Erythroblast (primary cell): ENCODE results near the gene KLHL1.

ENCODE experiments used
- GATA1 ChIP-seq: IDR thresholded peaks from 2 replicates; pipeline ENCODE4 v1.6.1; 2011; ENCODE audit warnings: low read depth, mild to moderate bottlenecking, control low read depth, low read length, moderate library complexity
- POLR2A ChIP-seq: IDR thresholded peaks from 2 replicates; pipeline ENCODE4 v1.6.1; 2011; ENCODE audit warnings: mild to moderate bottlenecking, low read length

- TF ChIP-seq POLR2A (no peak), GATA1 (no peak)
Observed at GRCh38 chr13:69997061-69997460, 111.2 kb downstream of the KLHL1 start.
